Cortex of kidney (tissue), 1 donor: Measurements from ENCODE around the gene HOMER3.

Experiments used
- DNase-seq: peaks from one replicate; lab custom pipeline; 2025; lab: John Stamatoyannopoulos, UW

Gene HOMER3

GRCh38 chr19:18940769-18941627 is at the start of gene HOMER3:
HOMER3 (minus strand) TSS chr19:18941217; CDS start chr19:18938982, 2,235 bp downstream.
- DNase-seq = no peak

DNA sequence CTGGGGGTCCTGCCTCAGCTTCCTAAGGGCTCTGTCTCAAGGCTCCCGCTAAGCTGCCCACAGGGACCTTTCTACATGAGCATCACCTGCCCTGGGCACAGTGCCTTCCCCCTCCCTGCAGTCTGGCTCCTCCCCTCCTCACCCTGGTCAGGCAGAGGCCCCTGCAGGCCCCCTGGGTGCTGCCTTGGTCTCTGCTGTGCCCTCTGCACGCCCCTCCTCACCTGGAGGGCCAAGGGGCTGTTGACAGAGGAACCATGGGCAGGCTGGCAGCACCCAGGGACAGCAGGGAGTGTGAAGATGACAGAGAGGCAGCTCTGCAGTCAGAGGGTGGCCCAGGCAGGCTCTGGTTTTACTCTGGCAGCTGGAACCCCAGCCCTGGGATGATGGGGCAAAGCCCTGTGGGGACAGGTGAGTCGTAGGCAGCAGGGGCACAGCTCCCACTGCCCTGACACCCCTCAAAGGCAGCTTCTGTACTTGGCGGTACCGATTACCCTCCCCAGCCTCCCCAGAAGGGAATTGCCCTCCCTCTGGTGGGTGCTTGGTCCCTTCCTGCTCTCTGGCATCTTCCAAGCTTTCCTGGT is 49.2 kb upstream of the HOMER3 start:
- DNase-seq = no peak

- no peak for DNase-seq
Measured at GRCh38 chr19:18989316-18989715, 48.3 kb upstream of the HOMER3 start.

DNA sequence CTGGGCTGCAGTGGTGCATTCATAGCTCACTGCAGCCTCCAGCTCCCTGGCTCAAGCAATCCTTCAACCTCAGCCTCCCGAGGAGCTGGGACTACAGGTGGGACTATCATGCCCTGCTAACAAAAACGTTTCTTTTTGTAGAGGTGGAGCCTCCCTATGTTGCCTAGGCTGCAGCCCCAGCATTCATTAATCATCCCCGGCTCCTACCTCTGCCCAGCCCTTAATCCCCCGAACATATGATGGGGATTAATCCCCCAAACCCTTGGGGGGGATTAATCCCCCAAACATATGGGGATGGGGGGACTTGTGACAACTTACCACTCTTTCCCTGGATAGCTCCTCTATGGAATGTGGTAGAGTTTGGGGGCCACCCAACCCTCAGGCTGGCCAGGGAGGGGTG is 46.4 kb upstream of the HOMER3 start:
- no peak for DNase-seq

GRCh38 chr19:18985257-18985656 is 44.2 kb upstream of the HOMER3 start:
- DNase-seq = no peak

- DNase-seq = no peak
Measured at GRCh38 chr19:18984251-18984650, 43.2 kb upstream of the HOMER3 start.

DNA sequence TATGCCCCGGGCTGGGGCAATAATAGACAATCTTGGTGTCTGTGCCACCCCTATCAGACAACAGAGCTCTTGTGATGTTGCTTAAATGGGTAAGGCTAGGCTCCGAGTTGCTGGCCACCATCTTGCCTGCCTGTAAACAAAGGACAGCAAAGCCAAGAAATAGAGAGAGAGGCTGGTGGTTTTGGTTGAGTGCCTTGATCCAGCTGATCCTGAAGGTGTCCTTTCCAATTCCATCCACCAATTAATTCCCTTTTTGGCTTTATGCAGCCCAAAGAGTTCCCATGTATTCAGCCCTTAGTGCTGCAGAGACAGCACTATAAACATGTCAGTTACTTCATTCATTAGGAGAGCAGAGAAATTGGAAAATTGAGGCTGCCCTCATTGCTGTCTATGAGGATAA is 41.7 kb upstream of the HOMER3 start:
- no peak for DNase-seq

DNA sequence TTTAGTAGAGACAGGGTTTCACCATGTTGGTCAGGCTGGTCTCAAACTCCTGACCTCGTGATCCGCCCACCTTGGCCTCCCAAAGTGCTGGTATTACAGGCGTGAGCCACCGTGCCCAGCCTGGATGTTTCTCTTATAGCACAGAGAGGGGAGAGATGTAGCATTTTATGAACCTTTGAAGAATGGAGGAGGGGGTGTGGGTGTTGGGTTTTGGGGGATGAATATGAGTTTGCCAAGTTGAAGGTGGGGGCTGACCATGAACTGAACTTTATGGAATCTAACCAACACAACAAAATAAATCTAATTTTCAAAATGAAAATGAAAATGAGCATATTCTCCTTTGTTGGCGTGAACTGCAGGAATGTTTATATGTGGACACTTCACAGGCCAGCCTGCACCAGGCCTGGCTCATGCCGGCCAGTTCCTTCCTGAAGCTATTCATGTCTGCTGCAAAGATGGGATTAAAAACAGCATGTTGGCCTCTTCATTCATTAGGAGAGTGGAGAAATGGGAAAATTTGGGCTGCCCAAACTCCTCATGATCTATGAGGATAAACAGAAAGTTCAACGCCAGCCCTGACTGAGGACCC is 39.5 kb upstream of the HOMER3 start:
- no peak for DNase-seq

DNA sequence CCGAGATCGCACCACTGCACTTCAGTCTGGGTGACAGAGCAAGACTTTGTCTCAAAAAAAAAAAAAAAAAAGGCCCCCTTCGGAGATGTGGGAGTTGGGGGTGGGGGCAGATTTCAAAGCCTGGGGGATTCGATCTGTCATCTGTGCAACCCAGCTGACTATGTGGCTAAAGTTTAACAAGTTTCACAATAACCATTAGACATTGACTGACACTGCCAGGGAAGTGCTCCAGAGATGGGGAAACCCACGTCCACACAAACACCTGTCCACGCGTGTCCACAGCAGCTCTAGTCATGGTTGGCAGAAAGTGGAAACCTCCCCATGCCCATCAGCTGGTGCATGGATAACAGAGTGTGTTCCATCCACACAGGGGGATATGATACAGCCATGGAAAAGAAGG is 37.6 kb upstream of the HOMER3 start:
- no peak for DNase-seq

GRCh38 chr19:18975869-18976268 is 34.9 kb upstream of the HOMER3 start:
- DNase-seq = no peak

- DNase-seq = no peak
Measured at GRCh38 chr19:18975011-18975410, 34.0 kb upstream of the HOMER3 start.

GRCh38 chr19:18972851-18973250 is 31.8 kb upstream of the HOMER3 start:
- no peak for DNase-seq

DNA sequence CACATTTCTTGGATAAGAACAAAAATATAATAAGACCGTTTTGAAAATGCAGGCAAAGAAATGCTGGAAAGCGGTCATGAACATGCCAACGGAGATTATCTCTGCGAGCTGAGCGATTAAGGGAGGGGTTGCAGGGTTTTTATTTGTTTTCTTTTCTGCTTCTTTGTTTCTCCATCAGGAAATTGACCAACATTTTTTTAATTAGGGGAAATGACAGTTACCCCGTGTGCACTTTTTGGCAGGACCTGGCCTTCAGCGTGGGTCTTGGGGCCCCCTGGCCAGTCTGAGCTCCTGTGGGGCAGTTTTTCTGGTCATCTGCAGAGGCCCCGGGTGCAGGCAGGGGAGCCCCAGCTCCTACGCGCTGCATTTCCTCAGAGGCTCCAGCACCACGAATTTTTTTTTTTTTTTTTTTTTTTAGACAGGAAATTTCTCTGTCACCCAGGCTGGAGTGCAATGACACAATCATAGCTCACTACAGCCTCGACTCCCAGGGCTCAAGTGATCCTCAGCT is 31.3 kb upstream of the HOMER3 start:
- DNase-seq = no peak

- no peak for DNase-seq
Measured at GRCh38 chr19:18969931-18970659, 29.1 kb upstream of the HOMER3 start.

DNA sequence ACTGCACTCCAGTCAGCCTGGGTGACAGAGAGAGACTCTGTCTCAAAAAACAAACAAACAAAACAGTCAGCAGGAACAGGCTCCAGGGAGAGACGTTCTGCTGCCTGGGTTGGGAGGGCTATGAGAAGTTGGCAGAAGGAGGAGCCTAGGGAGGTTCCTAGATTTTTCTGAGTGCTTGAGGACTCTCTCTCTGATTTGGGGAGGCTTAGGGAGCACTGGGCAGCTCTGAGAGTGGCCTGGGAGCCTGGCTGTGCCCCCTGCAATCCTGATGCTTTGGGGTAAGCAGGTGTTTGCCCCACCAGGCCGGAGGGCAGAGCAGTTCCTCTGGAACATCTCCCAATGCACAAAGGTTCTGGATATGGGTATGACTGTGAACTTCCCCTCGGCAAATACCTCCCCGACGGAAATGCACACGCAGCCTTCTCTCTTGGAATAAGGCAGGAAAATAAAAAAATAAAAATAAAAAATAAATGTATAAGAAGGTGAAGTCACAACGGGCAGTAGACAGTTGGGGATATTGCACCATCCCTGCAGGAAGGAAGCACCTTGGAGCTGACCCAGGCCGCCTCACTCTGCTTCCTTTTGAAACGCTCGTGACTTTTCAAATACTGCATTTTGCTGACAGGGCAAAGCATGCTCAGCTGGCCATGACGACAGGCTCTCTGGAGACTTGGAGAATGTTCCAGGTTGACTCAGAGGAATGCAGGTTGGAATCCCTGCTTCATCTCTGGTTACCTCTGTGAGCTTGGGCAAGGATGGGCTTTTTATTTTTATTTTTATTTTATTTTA is 26.5 kb upstream of the HOMER3 start:
- DNase-seq = no peak

DNA sequence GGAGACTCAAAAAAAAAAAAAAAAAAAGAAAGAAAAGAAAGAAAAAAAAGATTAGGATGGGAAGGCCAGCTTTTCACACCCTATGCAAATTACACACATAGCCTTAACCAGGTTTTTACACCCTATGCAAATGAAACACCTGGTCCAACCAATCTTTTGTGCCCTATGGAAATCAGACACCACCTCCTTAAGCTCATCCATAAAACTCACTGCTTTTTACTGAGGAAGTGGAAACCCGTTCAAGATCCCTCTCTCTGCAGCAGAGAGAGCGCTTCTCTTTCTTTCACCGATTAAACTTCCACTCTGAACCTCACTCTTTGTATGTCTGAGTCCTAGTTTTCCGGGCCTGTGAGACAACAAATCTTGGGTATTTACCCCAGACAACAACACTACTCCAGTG is 25.3 kb upstream of the HOMER3 start:
- no peak for DNase-seq

DNA sequence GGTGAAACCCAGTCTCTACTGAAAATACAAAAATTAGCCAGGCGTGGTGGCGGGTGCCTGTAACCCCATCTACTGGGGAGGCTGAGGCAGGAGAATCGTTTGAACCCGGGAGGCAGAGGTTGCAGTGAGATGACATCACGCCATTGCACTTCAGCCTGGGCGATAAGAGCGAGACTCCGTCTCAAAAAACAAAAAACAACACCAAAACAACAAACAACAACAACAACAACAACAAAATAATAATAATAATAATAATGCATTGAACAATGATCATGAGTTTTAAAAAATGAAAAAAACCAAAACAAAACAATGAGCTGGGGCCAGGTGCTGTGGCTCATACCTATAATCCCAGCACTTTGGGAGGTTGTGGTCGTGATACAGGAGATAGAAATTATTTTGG is 23.1 kb upstream of the HOMER3 start:
- no peak for DNase-seq

- DNase-seq = no peak
Measured at GRCh38 chr19:18961767-18962620, 21.0 kb upstream of the HOMER3 start.

- no peak for DNase-seq
Measured at GRCh38 chr19:18960370-18960769, 19.4 kb upstream of the HOMER3 start.

DNA sequence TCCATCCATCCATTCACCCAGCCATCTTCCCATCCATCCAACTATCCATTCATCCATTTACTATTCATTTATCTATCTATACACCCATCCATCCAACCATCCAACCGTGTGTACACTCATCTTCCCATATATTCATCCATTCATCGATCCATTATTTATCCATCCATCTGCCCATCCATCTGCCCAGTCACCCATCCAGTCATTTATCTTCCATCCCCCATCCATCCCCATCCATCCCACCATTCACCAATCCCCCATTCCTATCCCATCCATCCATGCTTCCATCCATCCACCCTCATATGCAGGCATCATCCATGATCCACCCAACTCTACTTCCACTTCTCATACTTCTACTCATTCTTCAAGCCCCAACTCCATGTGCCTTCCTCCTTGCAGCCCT is 14.0 kb upstream of the HOMER3 start:
- DNase-seq = no peak

- DNase-seq = no peak
Measured at GRCh38 chr19:18954094-18954493, 13.1 kb upstream of the HOMER3 start.
